OCI-LY7 (cell line): ENCODE measurements around the gene ACOT11.

Source experiments
- CTCF ChIP-seq: fragments of 200-600 bp; sonication (generic); conservative IDR thresholded peaks from 2 replicates; pipeline ENCODE4 v1.5.1; 2014; ENCODE audit warnings: mild to moderate bottlenecking, antibody characterized with exemption, low read length, moderate library complexity, mixed read lengths
- EZH2phosphoT487 ChIP-seq: fragments of 200-600 bp; sonication (generic); IDR thresholded peaks from 2 replicates; pipeline ENCODE4 v1.6.1; 2018; ENCODE audit warnings: low read depth, borderline replicate concordance, mild to moderate bottlenecking, mixed run types, antibody characterized with exemption, low read length, moderate library complexity, mixed read lengths

DNA sequence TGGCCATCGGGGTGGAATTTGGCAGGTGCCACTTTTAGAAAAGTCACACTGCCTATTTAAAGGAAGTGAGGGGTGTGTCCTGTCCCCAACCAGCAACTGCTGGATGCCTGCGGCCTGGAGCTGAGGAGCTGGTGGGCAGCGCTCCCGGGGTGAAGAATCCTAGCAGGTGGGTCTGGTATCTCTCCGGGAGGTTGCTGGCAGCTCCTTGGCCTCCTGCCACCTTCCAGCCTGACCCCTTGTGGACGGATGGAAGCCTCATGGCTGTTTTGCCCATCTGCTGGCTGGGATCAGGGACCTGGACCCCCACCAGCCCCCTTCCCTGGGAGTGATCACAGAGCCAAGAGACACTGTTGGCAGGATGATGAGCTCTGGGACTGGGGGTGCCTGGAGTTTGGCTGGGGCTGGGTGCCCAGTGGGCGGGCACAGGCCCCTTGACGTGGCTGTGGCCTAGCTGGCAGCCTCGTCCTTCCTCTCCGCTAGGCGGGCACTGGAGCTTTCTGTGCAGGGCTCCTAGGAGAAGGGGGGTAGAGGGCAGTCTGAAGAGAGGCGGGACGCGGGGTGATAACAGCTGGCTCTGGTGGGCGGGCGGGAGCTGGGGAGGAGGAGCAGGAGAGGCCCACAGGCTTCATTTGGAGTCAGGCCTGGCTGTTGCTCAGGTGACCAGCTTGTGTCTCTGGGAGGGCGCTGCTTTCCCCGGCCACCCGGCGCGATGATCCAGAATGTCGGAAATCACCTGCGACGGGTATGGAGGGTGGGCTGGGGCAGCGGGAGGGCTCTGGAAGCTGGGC is at the start of gene ACOT11:
- TF ChIP-seq CTCF (no peak), EZH2phosphoT487 (no peak)
